Mesenchymal stem cell (in vitro differentiated cells and primary cell): ENCODE results near the gene MC1R.
"Not testable (repeated sequence)": the region's sequence is repeated elsewhere in the genome, so short reads cannot be mapped to it uniquely, and the experiment has no call there.

ENCODE experiments used
- DNase-seq: peaks from one replicate; pipeline ENCODE4 v3.0.0-alpha.2; 2013
- H2AFZ ChIP-seq: one replicate; pipeline ENCODE4 v1.6.1; 2013; ENCODE audit warnings: low read depth, mild to moderate bottlenecking, control low read depth, inconsistent platforms, low read length, moderate library complexity
- H2AK5ac ChIP-seq: 2 replicates; pipeline ENCODE4 v1.6.1; 2013; ENCODE audit warnings: low read length, moderate library complexity, mild to moderate bottlenecking, inconsistent platforms; ENCODE audit not compliant: severe bottlenecking
- H2BK120ac ChIP-seq: one replicate; pipeline ENCODE4 v1.6.1; 2013; ENCODE audit warnings: low read depth, mild to moderate bottlenecking, inconsistent platforms, low read length, moderate library complexity
- H2BK12ac ChIP-seq, 2 experiments: one replicate each; pipeline ENCODE4 v1.6.1; 2013; ENCODE audit warnings: inconsistent platforms in 2 of 2, low read length in 2 of 2, mild to moderate bottlenecking in 2 of 2, moderate library complexity in 2 of 2, control low read depth in 1 of 2
- H2BK15ac ChIP-seq: one replicate; pipeline ENCODE4 v1.6.1; 2013; ENCODE audit warnings: mild to moderate bottlenecking, low read depth, inconsistent platforms; ENCODE audit not compliant: poor library complexity, severe bottlenecking
- H2BK5ac ChIP-seq: 2 replicates; pipeline ENCODE4 v1.6.1; 2013; ENCODE audit warnings: low read depth, mild to moderate bottlenecking, low read length, control low read depth, inconsistent platforms; ENCODE audit not compliant: poor library complexity, severe bottlenecking
- H3K14ac ChIP-seq, 2 experiments: one replicate each; pipeline ENCODE4 v1.6.1; 2013; ENCODE audit warnings: inconsistent platforms in 2 of 2, low read length in 2 of 2, control low read depth in 1 of 2, mild to moderate bottlenecking in 1 of 2, moderate library complexity in 1 of 2
- H3K18ac ChIP-seq, 2 experiments: one replicate each; pipeline ENCODE4 v1.6.1; 2013; ENCODE audit warnings: inconsistent platforms in 2 of 2, low read length in 2 of 2, control low read depth in 1 of 2, low read depth in 1 of 2, mild to moderate bottlenecking in 1 of 2
- H3K23ac ChIP-seq, 2 experiments: one replicate each; pipeline ENCODE4 v1.6.1; 2013; ENCODE audit warnings: inconsistent platforms in 2 of 2, low read length in 2 of 2, mild to moderate bottlenecking in 2 of 2, moderate library complexity in 2 of 2, control low read depth in 1 of 2
- H3K27ac ChIP-seq: 2 replicates; pipeline ENCODE4 v1.5.1; 2013; ENCODE audit warnings: mild to moderate bottlenecking, moderate library complexity, low read length, control low read depth, inconsistent platforms; ENCODE audit not compliant: poor library complexity, severe bottlenecking
- H3K27me3 ChIP-seq, 2 experiments: 2 replicates each; pipeline versions ENCODE4 v1.6.1 to v1.7.0; 2013; ENCODE audit warnings: low read length in 2 of 2, mild to moderate bottlenecking in 2 of 2, moderate library complexity in 2 of 2, control low read depth in 1 of 2, inconsistent platforms in 1 of 2; ENCODE audit not compliant: control insufficient read depth in 1 of 2, insufficient read depth in 1 of 2
- H3K36me3 ChIP-seq, 2 experiments: 2 replicates each; pipeline versions ENCODE4 v1.6.1 to v1.7.0; 2013; ENCODE audit warnings: low read length in 2 of 2, control low read depth in 1 of 2, inconsistent platforms in 1 of 2, low read depth in 1 of 2, mild to moderate bottlenecking in 1 of 2; ENCODE audit not compliant: insufficient read depth in 2 of 2, control insufficient read depth in 1 of 2
- H3K4ac ChIP-seq, 2 experiments: one replicate each; pipeline ENCODE4 v1.6.1; 2013; ENCODE audit warnings: inconsistent platforms in 2 of 2, low read length in 2 of 2, mild to moderate bottlenecking in 2 of 2, moderate library complexity in 2 of 2, control low read depth in 1 of 2, low read depth in 1 of 2
- H3K4me1 ChIP-seq: 2 replicates; pipeline ENCODE4 v1.6.1; 2013; ENCODE audit warnings: low read depth, low read length, control low read depth; ENCODE audit not compliant: control insufficient read depth, insufficient read depth
- H3K4me2 ChIP-seq: 2 replicates; pipeline ENCODE4 v1.6.1; 2013; ENCODE audit warnings: low read length, mild to moderate bottlenecking, inconsistent platforms; ENCODE audit not compliant: poor library complexity, severe bottlenecking
- H3K4me3 ChIP-seq, 2 experiments: 2 replicates each; pipeline versions ENCODE4 v1.5.1 to v1.7.0; 2013; ENCODE audit warnings: low read length in 2 of 2, mild to moderate bottlenecking in 2 of 2, control low read depth in 1 of 2, low read depth in 1 of 2; ENCODE audit not compliant: insufficient read depth in 1 of 2
- H3K79me1 ChIP-seq: replicated peaks from 2 replicates; pipeline ENCODE4 v1.6.1; 2013; ENCODE audit warnings: mild to moderate bottlenecking, control low read depth, low read length, inconsistent platforms; ENCODE audit not compliant: poor library complexity, severe bottlenecking
- H3K9ac ChIP-seq: 2 replicates; pipeline ENCODE4 v1.7.0; 2013; ENCODE audit warnings: mild to moderate bottlenecking, low read length, moderate library complexity
- H3K9me3 ChIP-seq: 2 replicates; pipeline ENCODE4 v1.7.0; 2013; ENCODE audit warnings: mild to moderate bottlenecking, low read length; ENCODE audit not compliant: control insufficient read depth
- H4K8ac ChIP-seq: one replicate; pipeline ENCODE4 v1.6.1; 2013; ENCODE audit warnings: inconsistent platforms, mild to moderate bottlenecking, low read length, moderate library complexity
- H4K91ac ChIP-seq: one replicate; pipeline ENCODE4 v1.6.1; 2013; ENCODE audit warnings: mild to moderate bottlenecking, low read length, inconsistent platforms
- WGBS: methylation state at CpG from one replicate; pipeline ENCODE4 v1.1.7; 2013; ENCODE audit warnings: mixed read lengths; 5-methylcytosine and 5-hydroxymethylcytosine counted together

The MC1R gene

DNA sequence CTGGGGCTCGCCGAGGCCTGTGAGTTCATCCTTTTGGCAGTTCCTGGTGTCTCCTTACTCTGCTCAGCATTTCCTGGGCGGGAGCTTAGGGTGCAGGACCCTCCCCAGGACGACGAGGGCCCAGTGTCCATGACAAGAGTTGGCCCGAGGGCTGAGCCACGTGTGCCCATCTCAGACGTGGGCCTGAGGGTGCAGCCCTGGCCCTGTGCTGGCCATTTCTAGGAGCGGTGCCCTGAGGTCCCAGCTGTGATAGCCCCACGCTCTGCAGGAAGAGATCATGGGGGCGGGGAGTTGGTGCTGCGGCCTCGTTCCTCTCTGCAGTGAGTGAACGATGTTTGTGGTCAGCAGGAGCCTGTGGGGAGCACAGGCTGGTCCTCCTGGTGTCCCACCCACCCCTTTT is 6.0 kb upstream of the MC1R start:
- H3K18ac ChIP-seq: no peak overlapping the region
- H2AK5ac ChIP-seq: no peak overlapping the region
- no peak overlapping the region for H2BK120ac ChIP-seq
- H2BK5ac ChIP-seq: no peak overlapping the region
- H2AFZ ChIP-seq: no peak overlapping the region
- no peak overlapping the region for H3K27ac ChIP-seq
- H2BK15ac ChIP-seq: no peak overlapping the region
- no peak for DNase-seq
- no peak overlapping the region for H3K4me2 ChIP-seq
- H4K8ac ChIP-seq: no peak overlapping the region
- no peak overlapping the region for H3K14ac ChIP-seq
- H3K9me3 ChIP-seq: no peaks in the 10 kb centered on the region
- no peak overlapping the region for H4K91ac ChIP-seq
- H3K9ac ChIP-seq: no peak overlapping the region
- H3K79me1 ChIP-seq: peaks cover 13% of the 10 kb centered on the region
- peaks cover 8% of the 10 kb centered on the region for H3K4me1 ChIP-seq
- no peak overlapping the region for H3K4me3 ChIP-seq
- 90% methylated on average over 14 of the region's 14 CpGs for WGBS
- H3K4ac ChIP-seq: no peak overlapping the region
- H3K36me3 ChIP-seq: peaks cover 52 to 60% of the 10 kb centered on the region in 2 experiments
- no peak overlapping the region for H3K23ac ChIP-seq
- H2BK12ac ChIP-seq: no peak overlapping the region
- H3K27me3 ChIP-seq: no peaks in the 10 kb centered on the region

GRCh38 chr16:89913408-89914387 is 5.0 kb upstream of the MC1R start:
- 95% methylated on average over 30 of the region's 30 CpGs for WGBS
- H2BK12ac ChIP-seq: no peak overlapping the region

GRCh38 chr16:89914642-89915285 is 3.9 kb upstream of the MC1R start:
- H2BK12ac ChIP-seq, H2BK5ac ChIP-seq, H3K4ac ChIP-seq, H3K14ac ChIP-seq, H2BK120ac ChIP-seq, H3K9me3 ChIP-seq, H4K8ac ChIP-seq, H3K79me1 ChIP-seq, H2AFZ ChIP-seq, H3K27ac ChIP-seq, H2AK5ac ChIP-seq, H3K4me2 ChIP-seq, H3K4me3 ChIP-seq, H3K23ac ChIP-seq, H3K18ac ChIP-seq, H3K27me3 ChIP-seq, H2BK15ac ChIP-seq, DNase-seq, H3K9ac ChIP-seq: not testable (repeated sequence)
- H3K4me1 ChIP-seq: peaks cover 28% of the 10 kb centered on the region
- peak overlapping the region; percentile 4 for H4K91ac ChIP-seq
- 88% methylated on average over 11 of the region's 11 CpGs for WGBS
- peaks cover 36 to 46% of the 10 kb centered on the region in 2 experiments for H3K36me3 ChIP-seq

More at GRCh38 chr16:89913408-89914387, 5.0 kb upstream of the MC1R start:
- no peak overlapping the region for H2BK120ac ChIP-seq
- no peak overlapping the region for H2BK15ac ChIP-seq
- H3K27me3 ChIP-seq: no peaks in the 10 kb centered on the region
- no peak overlapping the region for H2AFZ ChIP-seq
- no peak overlapping the region for H3K4ac ChIP-seq
- H2BK5ac ChIP-seq: no peak overlapping the region
- no peak overlapping the region for H3K4me3 ChIP-seq
- no peak overlapping the region for H3K23ac ChIP-seq
- H2AK5ac ChIP-seq: no peak overlapping the region
- peaks cover 10% of the 10 kb centered on the region for H3K79me1 ChIP-seq
- H3K27ac ChIP-seq: no peak overlapping the region
- peaks cover 45 to 50% of the 10 kb centered on the region in 2 experiments for H3K36me3 ChIP-seq
- H3K18ac ChIP-seq: peak overlapping the region in 1 of 2 experiments; percentile 13
- no peak overlapping the region for H3K4me2 ChIP-seq
- H4K8ac ChIP-seq: no peak overlapping the region
- peaks cover 19% of the 10 kb centered on the region for H3K4me1 ChIP-seq
- H3K14ac ChIP-seq: no peak overlapping the region
- H3K9me3 ChIP-seq: no peaks in the 10 kb centered on the region
- DNase-seq: no peak
- H3K9ac ChIP-seq: no peak overlapping the region
- peak overlapping the region; percentile 31 for H4K91ac ChIP-seq
